HEK293 (cell line): ENCODE results near the gene MAP1B.
A peak's percentile ranks its signal among the peaks of the same experiment; 100 is the strongest.

Source experiments
- CTCF ChIA-PET: fragments of 350-600 bp; formaldehyde crosslinking; extraction: SDS; loops from one replicate; lab custom pipeline; 2021; ENCODE audit warnings: antibody characterized with exemption; lab: Yijun Ruan, JAX
- POLR2A ChIA-PET: fragments of 300-600 bp; formaldehyde crosslinking; extraction: SDS; loops from one replicate; lab custom pipeline; 2020; ENCODE audit warnings: antibody characterized with exemption, inconsistent platforms; lab: Yijun Ruan, JAX
- H3K27ac ChIP-seq: fragments of 200-500 bp; sonication (Bioruptor generic); 2 replicates; pipeline ENCODE4 v1.5.1; 2014; ENCODE audit warnings: low read depth, low read length, control low read depth, inconsistent platforms; ENCODE audit errors: extremely low read depth
- H3K36me3 ChIP-seq, 2 experiments: fragments of 200-500 bp in 1 of 2; sonication (Bioruptor generic) in 1 of 2; 1 replicate in 1 of 2; 2 replicates in 1 of 2; pipeline ENCODE4 v1.5.1; 2014 to 2017; ENCODE audit warnings: inconsistent platforms in 2 of 2, low read length in 2 of 2; ENCODE audit not compliant: control insufficient read depth in 2 of 2, insufficient read depth in 1 of 2
- H3K4me1 ChIP-seq: fragments of 200-500 bp; sonication (Bioruptor generic); 2 replicates; pipeline ENCODE4 v1.5.1; 2014; ENCODE audit warnings: mild to moderate bottlenecking, low read length, inconsistent platforms; ENCODE audit not compliant: control insufficient read depth, insufficient read depth
- H3K4me3 ChIP-seq: 2 replicates; pipeline ENCODE4 v1.5.1; 2011; ENCODE audit warnings: low read depth, mild to moderate bottlenecking, control low read depth, low read length, moderate library complexity
- H3K9me3 ChIP-seq: fragments of 200-500 bp; sonication (Bioruptor generic); 2 replicates; pipeline ENCODE4 v1.5.1; 2014; ENCODE audit warnings: low read depth, low read length, inconsistent platforms; ENCODE audit not compliant: control insufficient read depth, insufficient read depth
- FEZF1 ChIP-seq: fragments of 450-650 bp; formaldehyde crosslinking; IDR thresholded peaks from 2 replicates; pipeline ENCODE4 v1.5.1; 2016; ENCODE audit warnings: missing biosample characterization, missing genetic modification characterization
- KLF10 ChIP-seq: fragments of 450-650 bp; IDR thresholded peaks from 2 replicates; pipeline ENCODE4 v1.5.1; 2018; ENCODE audit warnings: missing biosample characterization, mild to moderate bottlenecking, missing genetic modification characterization
- KLF8 ChIP-seq: fragments of 450-650 bp; formaldehyde crosslinking; IDR thresholded peaks from 2 replicates; pipeline ENCODE4 v1.5.1; 2016; ENCODE audit warnings: missing biosample characterization, missing genetic modification characterization
- ZBTB48 ChIP-seq: fragments of 450-650 bp; formaldehyde crosslinking; IDR thresholded peaks from 2 replicates; pipeline ENCODE4 v1.5.1; 2016; ENCODE audit warnings: missing biosample characterization, missing genetic modification characterization
- ZNF174 ChIP-seq: fragments of 450-650 bp; formaldehyde crosslinking; IDR thresholded peaks from 2 replicates; pipeline ENCODE4 v1.5.0; 2017; ENCODE audit warnings: missing biosample characterization, mild to moderate bottlenecking, missing genetic modification characterization
- ZNF19 ChIP-seq: fragments of 450-650 bp; formaldehyde crosslinking; IDR thresholded peaks from 2 replicates; pipeline ENCODE4; 2016; ENCODE audit warnings: missing biosample characterization, missing genetic modification characterization, low read depth
- ZNF2 ChIP-seq: fragments of 450-650 bp; formaldehyde crosslinking; IDR thresholded peaks from 2 replicates; pipeline ENCODE4 v1.5.1; 2016; ENCODE audit warnings: missing biosample characterization, missing genetic modification characterization
- ZNF211 ChIP-seq: fragments of 450-650 bp; formaldehyde crosslinking; IDR thresholded peaks from 2 replicates; pipeline ENCODE4 v1.5.1; 2016; ENCODE audit warnings: low read depth, missing biosample characterization, missing genetic modification characterization
- ZNF221 ChIP-seq: fragments of 450-650 bp; formaldehyde crosslinking; IDR thresholded peaks from 2 replicates; pipeline ENCODE4 v1.5.1; 2017; ENCODE audit warnings: missing biosample characterization, missing genetic modification characterization, borderline replicate concordance
- ZNF391 ChIP-seq: fragments of 450-650 bp; formaldehyde crosslinking; IDR thresholded peaks from 2 replicates; pipeline ENCODE4 v1.5.1; 2016; ENCODE audit warnings: low read depth, missing biosample characterization, missing genetic modification characterization, borderline replicate concordance
- ZNF544 ChIP-seq: fragments of 450-650 bp; formaldehyde crosslinking; IDR thresholded peaks from 2 replicates; pipeline ENCODE4 v1.5.0; 2017; ENCODE audit warnings: missing biosample characterization, missing genetic modification characterization
- ZNF548 ChIP-seq: fragments of 450-650 bp; formaldehyde crosslinking; IDR thresholded peaks from 2 replicates; pipeline ENCODE4 v1.5.1; 2016; ENCODE audit warnings: missing biosample characterization, missing genetic modification characterization
- ZNF768 ChIP-seq: fragments of 450-650 bp; formaldehyde crosslinking; IDR thresholded peaks from 2 replicates; pipeline ENCODE4 v1.5.1; 2018; ENCODE audit warnings: missing biosample characterization, mild to moderate bottlenecking, missing genetic modification characterization
- TF ChIP-seq, protein P1 (sequence below): fragments of 450-650 bp; formaldehyde crosslinking; IDR thresholded peaks from 2 replicates; pipeline ENCODE4 v1.5.1; 2016; ENCODE audit warnings: missing biosample characterization, missing genetic modification characterization
- TF ChIP-seq, protein P2 (sequence below): fragments of 450-650 bp; formaldehyde crosslinking; IDR thresholded peaks from 2 replicates; pipeline ENCODE4 v1.5.1; 2017; ENCODE audit warnings: missing biosample characterization, missing genetic modification characterization
- TF ChIP-seq, protein P3 (sequence below): fragments of 450-650 bp; formaldehyde crosslinking; IDR thresholded peaks from 2 replicates; pipeline ENCODE4 v1.5.1; 2016; ENCODE audit warnings: missing biosample characterization, missing genetic modification characterization, borderline replicate concordance
- TF ChIP-seq, protein P4 (sequence below): fragments of 450-650 bp; formaldehyde crosslinking; IDR thresholded peaks from 2 replicates; pipeline ENCODE4 v1.5.1; 2016; ENCODE audit warnings: missing biosample characterization, missing genetic modification characterization
- TF ChIP-seq, protein P5 (sequence below): fragments of 450-650 bp; formaldehyde crosslinking; IDR thresholded peaks from 2 replicates; pipeline ENCODE4 v1.5.1; 2016; ENCODE audit warnings: missing biosample characterization, missing genetic modification characterization

Gene MAP1B

DNA sequence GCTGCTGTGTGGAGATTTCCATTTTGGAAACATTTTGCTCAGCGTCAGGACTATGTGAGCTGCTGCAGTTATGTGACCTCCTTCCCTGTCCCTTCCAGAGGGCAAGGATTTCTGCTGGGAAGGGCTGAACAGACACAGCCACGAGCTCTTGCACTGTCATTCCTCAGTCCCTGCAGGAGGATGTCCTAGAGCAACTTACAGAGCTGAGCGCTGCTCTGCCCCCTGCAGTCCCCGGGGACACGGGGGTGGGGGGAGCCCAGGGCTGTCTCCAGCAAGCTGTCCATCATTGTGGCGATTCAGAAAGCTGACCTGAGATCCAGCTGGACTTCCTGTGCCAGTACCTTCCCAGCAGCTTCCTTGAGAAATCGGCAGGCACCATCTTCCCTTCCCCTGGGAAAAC, 28.0 kb upstream of the MAP1B start (continued):
- TF ChIP-seq, protein P1, sequence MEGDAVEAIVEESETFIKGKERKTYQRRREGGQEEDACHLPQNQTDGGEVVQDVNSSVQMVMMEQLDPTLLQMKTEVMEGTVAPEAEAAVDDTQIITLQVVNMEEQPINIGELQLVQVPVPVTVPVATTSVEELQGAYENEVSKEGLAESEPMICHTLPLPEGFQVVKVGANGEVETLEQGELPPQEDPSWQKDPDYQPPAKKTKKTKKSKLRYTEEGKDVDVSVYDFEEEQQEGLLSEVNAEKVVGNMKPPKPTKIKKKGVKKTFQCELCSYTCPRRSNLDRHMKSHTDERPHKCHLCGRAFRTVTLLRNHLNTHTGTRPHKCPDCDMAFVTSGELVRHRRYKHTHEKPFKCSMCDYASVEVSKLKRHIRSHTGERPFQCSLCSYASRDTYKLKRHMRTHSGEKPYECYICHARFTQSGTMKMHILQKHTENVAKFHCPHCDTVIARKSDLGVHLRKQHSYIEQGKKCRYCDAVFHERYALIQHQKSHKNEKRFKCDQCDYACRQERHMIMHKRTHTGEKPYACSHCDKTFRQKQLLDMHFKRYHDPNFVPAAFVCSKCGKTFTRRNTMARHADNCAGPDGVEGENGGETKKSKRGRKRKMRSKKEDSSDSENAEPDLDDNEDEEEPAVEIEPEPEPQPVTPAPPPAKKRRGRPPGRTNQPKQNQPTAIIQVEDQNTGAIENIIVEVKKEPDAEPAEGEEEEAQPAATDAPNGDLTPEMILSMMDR (tag by site-specific recombination), result peak; percentile 14; the same call in 1 of the 2 replicates

DNA sequence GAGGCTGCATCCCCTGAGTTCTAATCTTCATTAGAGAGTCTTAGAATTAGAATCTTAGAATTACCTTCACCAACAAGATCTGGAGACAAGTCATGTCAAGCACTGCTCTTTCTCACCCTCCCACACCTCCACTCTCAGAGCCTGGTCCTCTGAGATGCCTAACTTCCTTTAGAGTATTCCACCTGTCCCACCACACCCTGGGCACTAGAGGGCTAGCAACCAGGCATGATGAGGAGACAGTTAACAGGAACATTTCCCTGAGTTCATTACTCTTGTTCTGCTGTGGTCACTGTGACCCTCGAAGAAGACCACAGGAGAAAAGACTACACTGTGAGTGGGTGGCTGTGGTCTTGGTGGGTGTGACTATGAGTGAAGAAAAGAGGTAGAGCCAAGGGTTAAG, 25.2 kb upstream of the MAP1B start:
- no peaks in the 10 kb centered on the region for H3K36me3 ChIP-seq
- H3K27ac ChIP-seq, result no peak overlapping the region
- H3K9me3 ChIP-seq, result no peaks in the 10 kb centered on the region
- TF ChIP-seq ZNF391 (tag by site-specific recombination) (no peak), KLF10 (tag by site-specific recombination) (no peak), ZNF211 (tag by site-specific recombination) (no peak), ZNF2 (no peak), ZNF174 (no peak), ZNF544 (no peak), FEZF1 (tag by site-specific recombination) (no peak), ZNF548 (tag by site-specific recombination) (no peak), ZNF221 (tag by site-specific recombination) (no peak), ZNF19 (no peak), ZNF768 (tag by site-specific recombination) (no peak), ZBTB48 (tag by site-specific recombination) (no peak), KLF8 (tag by site-specific recombination) (no peak)
- TF ChIP-seq, protein P2, sequence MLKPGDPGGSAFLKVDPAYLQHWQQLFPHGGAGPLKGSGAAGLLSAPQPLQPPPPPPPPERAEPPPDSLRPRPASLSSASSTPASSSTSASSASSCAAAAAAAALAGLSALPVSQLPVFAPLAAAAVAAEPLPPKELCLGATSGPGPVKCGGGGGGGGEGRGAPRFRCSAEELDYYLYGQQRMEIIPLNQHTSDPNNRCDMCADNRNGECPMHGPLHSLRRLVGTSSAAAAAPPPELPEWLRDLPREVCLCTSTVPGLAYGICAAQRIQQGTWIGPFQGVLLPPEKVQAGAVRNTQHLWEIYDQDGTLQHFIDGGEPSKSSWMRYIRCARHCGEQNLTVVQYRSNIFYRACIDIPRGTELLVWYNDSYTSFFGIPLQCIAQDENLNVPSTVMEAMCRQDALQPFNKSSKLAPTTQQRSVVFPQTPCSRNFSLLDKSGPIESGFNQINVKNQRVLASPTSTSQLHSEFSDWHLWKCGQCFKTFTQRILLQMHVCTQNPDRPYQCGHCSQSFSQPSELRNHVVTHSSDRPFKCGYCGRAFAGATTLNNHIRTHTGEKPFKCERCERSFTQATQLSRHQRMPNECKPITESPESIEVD (tag by site-specific recombination), result no peak
- TF ChIP-seq, protein P3, sequence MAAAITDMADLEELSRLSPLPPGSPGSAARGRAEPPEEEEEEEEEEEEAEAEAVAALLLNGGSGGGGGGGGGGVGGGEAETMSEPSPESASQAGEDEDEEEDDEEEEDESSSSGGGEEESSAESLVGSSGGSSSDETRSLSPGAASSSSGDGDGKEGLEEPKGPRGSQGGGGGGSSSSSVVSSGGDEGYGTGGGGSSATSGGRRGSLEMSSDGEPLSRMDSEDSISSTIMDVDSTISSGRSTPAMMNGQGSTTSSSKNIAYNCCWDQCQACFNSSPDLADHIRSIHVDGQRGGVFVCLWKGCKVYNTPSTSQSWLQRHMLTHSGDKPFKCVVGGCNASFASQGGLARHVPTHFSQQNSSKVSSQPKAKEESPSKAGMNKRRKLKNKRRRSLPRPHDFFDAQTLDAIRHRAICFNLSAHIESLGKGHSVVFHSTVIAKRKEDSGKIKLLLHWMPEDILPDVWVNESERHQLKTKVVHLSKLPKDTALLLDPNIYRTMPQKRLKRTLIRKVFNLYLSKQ (tag by site-specific recombination), result no peak
- TF ChIP-seq, protein P4, sequence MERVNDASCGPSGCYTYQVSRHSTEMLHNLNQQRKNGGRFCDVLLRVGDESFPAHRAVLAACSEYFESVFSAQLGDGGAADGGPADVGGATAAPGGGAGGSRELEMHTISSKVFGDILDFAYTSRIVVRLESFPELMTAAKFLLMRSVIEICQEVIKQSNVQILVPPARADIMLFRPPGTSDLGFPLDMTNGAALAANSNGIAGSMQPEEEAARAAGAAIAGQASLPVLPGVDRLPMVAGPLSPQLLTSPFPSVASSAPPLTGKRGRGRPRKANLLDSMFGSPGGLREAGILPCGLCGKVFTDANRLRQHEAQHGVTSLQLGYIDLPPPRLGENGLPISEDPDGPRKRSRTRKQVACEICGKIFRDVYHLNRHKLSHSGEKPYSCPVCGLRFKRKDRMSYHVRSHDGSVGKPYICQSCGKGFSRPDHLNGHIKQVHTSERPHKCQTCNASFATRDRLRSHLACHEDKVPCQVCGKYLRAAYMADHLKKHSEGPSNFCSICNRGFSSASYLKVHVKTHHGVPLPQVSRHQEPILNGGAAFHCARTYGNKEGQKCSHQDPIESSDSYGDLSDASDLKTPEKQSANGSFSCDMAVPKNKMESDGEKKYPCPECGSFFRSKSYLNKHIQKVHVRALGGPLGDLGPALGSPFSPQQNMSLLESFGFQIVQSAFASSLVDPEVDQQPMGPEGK (tag by site-specific recombination), result no peak
- TF ChIP-seq, protein P5, sequence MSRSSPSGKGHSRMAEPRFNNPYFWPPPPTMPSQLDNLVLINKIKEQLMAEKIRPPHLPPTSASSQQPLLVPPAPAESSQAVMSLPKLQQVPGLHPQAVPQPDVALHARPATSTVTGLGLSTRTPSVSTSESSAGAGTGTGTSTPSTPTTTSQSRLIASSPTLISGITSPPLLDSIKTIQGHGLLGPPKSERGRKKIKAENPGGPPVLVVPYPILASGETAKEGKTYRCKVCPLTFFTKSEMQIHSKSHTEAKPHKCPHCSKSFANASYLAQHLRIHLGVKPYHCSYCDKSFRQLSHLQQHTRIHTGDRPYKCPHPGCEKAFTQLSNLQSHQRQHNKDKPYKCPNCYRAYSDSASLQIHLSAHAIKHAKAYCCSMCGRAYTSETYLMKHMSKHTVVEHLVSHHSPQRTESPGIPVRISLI (tag by site-specific recombination), result no peak
- ChIA-PET POLR2A (no interaction called here), CTCF (no interaction called here)
- no peak overlapping the region for H3K4me3 ChIP-seq
- peaks cover 7% of the 10 kb centered on the region for H3K4me1 ChIP-seq
